KG1 (cell line): ENCODE measurements around the gene NOTO.
A peak's percentile ranks its signal among the peaks of the same experiment; 100 is the strongest.

Source experiments
- DNase-seq: peaks from one replicate; lab custom pipeline; 2025; lab: John Stamatoyannopoulos, UW

Gene NOTO

DNA sequence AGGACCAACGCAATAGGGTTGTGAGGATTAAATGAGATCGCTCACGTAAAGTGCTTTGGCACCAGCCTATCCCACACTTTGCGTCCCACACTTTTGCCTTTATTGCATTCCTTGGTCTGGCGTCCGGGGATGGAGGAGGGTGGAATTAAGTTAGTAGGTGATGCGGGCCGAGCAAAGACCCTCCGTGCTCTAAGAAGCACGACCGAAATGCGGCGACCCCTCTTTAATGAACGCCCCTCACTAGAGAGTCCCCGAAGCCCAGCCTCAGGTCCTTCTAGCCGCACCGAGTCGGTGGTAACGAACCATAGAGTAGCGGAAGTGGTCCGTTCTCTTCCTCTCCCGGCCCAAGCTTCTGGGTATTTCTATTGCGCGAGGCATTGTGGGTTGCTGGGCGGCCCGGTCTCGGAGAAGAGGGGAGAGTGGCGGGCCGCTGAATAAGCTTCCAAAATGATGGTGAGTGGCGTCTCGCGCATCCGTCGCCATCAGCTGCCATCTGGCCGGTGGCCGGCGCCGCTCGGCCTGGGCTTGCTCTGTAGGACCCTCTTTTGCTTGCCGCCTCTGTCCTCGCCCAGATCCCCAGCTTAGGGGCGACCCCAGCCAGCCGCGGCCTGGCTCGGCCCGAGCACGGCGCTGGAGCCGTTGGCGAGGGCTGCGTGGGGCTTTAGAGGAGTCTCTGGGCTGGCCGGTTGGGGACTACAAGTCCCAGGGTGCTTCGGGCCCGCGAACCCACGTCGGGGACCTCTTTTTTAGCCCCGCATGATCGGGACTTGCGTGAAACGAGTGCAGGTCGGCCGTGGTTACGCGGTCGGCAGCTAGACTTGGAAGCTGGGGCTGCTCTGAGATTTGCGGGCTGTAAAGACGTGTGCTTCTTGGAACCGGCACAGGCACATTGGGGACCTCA, 31.8 kb downstream of the NOTO start, which contains the start of gene CCT7:
Gene CCT7, plus strand, starts transcription at position 377 of the 901 bp plus-strand sequence. Its CDS starts 71 bp downstream, at position 448.
- DNase-seq = peak; percentile 91

DNA sequence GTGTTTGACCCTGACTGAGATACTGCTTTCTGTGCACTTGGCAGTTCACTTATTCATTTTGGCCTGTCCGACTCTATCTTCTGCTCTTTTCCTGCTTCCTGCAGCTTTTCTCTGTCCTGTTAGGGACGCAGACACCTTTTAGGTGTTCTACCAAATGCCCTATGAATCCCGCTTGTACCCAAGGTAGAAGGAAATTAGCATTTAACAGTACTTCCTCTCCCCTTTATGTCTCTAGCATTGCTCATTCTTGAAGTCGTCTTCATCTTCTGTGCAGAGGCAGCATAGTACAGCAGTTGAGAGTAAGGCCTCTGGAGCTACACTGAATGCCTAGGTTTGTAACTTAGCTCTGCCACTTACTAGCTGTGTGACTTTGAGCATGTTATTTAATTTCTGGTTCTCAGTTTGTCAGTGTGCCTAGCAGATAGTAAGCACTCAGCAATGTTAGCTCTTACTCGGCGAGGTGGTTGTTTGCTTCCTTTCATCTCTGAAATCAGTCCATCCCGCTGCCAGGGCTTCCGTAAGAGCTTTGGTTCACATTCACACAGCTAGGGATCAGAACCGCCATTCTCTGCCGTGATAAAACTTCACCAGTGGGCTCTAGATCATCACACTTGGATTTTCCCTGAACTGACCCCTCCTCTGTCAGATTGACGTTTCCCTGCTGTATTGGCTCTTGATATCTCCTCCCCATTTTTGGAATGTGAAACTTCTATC, 33.1 kb downstream of the NOTO start:
- no peak for DNase-seq

DNA sequence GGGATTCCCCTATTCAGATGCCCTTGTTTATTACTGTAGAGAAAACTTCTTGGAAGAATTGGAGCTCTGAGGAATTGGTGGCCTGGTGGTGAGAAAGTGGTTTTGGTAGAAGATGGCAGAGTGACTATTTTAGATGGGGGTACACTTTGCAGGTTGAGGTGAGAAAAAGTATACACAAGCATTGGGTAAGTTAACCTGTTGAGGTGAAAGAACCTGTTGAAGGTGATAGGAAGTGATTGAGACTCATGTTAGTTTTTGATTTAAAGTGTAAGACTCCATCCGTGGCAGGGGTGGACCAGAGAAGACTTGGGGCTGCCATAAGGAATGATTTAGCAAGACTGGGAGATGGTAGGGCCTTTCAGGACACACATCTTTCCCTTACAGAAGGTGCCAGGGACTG, 34.8 kb downstream of the NOTO start:
- DNase-seq = no peak

DNA sequence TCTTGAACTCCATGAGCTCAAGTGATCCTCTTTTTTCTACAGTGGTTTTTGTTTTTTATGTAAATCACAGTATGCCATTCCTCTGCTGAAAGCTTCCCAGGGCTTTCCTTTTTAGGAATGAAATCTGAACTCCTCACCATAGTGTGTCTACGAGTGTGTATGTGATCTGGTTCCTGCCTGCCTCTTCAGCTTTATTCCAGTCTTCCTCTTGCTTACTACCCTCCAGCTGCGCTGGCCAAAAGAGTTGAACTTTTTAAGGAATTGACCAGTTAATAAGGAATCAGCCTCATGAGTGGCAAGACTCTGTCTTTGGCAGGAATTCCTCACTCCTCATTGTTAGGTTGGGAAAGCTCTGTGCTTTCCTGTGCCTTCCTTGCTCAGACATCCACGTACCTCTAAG, 35.8 kb downstream of the NOTO start:
- DNase-seq = no peak

DNA sequence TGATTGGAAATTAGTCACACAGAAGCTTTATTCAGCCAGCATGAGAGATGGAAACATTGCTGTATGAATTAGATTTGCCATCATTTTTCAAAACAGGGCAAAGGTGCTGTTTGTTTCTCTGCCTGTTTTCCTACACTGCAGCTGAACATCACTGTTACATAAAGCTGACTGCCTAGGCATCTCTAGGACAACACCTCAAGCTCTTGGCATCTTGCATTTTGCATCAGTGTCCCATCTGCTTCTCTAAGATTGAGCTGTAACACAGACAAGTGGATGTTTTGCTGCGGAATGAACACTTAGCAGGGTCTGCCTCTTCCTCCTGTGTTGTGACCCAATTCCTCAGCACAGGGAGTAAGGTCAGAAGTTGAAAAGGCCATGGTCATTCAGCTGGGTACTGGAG, 36.6 kb downstream of the NOTO start:
- no peak for DNase-seq

DNA sequence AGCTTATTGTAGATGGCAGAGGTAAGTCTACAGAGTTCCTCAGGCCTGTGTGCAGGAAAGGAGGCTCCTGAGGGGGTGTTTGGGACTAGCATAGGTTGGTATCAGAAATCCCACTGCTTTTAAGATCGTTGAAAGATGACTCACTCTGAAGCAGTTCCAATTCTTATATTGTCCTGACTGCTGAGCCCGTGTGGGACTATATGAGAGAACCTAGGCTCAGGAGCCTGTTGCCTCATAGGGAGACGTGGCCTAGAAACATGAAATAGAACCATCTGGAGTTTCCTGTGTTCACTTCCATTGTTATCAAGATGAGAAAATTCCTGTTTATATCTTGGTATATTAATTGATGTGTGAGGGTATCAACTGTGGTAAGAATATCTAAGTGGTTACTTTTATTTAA, 37.4 kb downstream of the NOTO start:
- no peak for DNase-seq

DNA sequence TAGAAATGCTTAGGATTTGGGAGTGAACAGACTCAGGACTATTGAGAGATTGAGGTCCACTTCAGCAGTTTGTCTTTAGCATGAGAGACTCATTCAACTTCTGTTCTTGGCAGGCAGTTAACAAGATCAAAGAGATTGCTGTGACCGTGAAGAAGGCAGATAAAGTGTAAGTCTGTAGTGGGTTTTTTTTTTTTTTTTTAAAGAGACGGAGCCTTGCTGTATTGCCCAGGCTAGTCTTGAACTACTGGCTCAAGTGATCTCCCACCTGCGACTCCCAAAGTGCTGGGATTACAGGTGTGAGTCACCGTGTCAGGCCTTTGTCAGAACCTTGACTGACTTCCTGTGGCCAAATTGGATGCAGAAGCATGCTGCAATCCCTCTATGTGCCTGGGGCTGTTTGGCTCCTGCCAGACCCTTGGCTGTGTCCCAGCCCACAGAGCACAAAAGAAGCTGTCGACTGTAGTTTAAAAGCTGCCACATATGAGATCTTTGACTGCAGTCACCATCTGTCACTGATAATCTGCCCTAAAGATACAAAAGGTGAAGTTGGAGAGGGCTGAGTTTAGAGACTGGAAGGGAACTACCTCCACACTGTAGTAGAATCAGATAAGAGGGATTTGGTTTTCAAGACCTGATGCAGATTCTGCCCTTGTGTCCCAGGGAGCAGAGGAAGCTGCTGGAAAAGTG, 41.7 kb downstream of the NOTO start:
- no peak for DNase-seq

DNA sequence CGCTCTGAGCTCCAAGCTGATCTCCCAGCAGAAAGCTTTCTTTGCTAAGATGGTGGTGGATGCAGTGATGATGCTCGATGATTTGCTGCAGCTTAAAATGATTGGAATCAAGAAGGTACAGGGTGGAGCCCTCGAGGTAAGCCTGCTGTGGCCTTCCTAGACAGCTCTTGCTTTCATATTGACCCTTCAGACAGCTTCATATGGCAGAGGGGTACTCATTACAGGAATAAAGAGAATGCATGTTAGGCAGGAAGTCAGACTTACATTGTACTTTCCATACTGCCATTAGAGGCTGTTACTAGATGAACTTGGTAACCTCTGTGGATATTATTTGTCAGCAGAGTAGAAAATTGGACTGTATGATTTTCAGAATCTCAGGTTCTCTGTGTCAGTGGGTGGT, 42.2 kb downstream of the NOTO start:
- DNase-seq = no peak

DNA sequence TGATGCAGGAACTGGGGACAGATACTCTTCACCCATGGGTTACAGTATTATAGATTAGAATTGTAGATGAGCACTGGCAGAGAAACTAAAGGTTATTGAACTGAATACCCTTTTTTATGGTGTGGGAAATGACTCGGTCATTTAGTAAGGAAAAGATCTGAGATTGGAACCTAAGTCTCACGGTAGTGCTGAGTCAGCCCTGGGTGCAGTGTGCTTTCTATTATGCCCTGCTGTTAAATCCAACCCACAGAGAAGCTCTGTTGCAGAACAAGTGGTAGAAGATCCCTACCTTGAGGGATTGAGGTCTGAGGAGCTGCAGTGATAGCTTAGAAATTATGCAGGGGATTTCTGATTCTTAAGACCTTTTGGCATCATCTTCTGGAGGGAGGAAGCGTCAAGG, 44.5 kb downstream of the NOTO start:
- DNase-seq = no peak

DNA sequence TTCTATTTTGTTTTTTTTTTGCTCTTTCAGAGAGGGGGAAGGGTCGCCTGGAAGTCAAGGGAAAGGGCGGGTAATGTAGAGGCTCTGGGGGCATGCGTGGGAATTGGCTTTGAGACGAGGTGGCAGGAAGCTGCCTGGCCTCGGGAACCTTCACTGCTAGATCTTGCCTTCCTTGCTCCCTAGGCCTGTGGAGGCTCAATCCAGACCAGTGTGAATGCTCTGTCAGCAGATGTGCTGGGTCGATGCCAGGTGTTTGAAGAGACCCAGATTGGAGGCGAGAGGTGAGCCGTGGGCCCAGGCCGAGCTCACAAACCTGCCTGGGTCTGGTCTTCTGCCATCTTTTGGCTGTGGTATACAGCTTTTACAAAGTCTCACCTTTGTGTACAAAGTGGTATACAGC, 47.3 kb downstream of the NOTO start:
- no peak for DNase-seq

DNA sequence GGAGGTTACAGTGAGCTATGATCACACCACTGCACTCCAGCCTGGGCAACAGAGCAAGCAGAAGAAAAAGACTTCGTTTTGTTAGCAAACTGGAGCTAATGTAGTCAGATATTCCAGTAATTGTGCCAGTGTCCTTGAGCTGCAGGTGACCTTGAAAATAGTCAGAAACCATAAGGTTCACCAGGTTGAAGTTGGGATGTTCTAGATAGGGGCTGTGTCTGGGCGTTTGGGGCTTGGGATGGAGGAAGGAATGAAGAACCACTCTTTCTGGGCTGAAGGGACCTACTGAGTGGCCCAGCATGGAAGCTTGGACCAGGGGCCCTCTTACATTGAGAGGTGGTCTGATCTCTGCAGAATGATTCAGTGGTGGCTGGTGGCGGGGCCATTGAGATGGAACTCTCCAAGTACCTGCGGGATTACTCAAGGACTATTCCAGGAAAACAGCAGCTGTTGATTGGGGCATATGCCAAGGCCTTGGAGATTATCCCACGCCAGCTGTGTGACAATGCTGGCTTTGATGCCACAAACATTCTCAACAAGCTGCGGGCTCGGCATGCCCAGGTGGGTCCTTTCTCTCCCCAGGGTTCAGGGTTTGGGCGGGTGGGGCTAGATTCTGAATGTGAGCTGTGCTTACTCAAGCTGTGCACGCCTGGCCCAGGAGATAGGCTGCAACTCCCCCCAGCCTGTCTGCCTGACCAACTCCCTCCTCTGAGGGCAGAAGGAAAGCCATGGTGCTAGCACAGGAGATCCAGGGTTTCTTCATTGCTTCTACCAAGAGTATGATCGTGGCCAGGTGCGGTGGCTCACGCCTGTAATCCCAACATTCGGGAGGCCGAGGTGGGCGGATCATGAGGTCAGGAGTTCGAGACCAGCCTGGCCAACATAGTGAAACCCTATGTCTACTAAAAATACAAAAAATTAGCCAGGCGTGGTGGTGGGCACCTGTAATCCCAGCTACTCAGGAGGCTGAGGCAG, 48.8 kb downstream of the NOTO start:
- DNase-seq = no peak

DNA sequence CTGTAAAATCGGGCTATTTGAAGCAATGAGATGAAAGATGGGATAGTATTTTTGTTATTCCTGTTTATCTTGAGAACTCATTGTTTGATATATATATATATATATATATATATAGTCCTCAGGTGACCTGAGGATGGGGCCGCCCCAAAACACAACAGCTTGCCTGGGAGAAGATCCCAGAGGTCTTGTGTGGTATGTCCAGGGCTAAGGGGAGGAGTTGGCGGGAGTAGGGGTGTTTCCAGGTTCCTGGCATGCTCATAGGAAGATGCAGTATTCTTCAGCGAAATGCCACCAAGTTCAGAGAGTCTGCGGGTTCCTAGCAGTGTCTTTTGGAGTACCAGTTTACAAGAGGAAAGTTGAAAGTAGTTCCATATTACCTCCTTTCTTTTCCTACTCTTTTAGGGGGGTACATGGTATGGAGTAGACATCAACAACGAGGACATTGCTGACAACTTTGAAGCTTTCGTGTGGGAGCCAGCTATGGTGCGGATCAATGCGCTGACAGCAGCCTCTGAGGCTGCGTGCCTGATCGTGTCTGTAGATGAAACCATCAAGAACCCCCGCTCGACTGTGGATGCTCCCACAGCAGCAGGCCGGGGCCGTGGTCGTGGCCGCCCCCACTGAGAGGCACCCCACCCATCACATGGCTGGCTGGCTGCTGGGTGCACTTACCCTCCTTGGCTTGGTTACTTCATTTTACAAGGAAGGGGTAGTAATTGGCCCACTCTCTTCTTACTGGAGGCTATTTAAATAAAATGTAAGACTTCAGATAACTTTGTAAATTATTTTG, 50.1 kb downstream of the NOTO start:
- DNase-seq = no peak

DNA sequence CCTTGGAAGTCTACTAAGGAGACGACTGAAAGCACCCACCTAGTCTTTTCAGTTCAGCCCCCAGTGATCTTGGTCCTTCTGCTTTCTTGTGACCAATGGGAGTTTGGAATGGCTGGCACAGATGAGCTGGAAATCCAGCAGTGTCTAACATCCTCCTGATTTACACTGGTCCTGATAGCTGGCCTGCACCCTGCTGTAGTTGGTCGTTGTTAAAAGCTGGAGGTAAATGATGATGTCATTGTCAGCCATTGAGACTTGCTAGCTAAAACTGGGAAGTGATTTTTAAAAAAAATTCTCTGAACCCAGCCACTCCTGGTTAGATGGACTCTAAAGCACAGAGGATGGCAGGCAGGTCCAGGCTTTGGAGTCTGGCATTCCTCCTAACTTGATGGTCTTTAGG, 51.0 kb downstream of the NOTO start:
- no peak for DNase-seq

DNA sequence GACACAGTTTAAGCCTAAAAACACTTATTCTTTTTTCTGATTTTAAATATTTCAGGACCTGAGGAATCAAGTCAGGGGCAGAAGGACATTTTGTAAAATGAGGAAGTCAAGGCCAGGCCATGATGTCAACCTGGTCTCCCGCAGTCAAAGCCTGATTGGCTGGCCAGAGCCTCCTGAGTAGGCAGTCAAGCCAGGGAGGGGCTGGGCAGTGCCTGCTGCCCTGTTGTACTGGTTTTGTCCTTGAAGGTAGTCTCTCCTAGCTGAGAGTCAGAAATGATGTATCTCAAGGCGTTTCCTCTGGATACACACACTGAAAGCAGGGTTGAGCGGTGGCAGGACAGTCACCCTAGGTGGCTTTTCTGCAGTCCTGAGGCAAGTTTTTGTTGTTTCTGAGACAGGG, 51.5 kb downstream of the NOTO start:
- DNase-seq = no peak

DNA sequence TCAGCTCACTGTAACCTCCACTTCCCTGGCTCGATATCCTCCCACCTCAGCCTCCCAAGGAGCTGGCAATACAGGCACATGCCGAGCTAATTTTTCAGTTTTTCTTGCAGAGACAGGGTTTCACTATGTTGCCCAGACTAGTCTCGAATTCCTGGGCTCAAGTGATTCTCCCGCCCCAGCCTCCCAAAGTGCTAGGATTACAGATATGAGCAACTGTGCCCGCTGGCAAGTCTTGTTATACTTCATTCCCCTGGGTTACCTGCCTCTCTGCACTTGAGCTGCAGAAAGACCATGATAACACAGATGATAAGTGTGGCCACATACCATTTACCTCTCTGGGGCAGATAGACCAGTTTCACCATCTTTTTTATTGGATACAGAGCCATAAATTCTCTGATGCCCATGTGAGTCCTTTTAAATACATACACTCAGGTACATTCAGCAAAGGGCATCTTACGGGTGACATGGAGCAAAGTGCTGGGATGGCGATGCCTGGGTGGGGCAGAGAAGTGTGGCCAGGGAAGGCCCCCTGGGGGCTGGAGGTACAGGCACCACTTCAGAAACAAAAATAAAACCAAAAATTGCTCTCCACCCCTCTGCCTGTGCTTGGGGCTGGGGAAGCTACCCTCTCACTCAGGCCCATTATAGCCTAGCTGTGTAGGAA, 52.1 kb downstream of the NOTO start:
- DNase-seq = no peak

DNA sequence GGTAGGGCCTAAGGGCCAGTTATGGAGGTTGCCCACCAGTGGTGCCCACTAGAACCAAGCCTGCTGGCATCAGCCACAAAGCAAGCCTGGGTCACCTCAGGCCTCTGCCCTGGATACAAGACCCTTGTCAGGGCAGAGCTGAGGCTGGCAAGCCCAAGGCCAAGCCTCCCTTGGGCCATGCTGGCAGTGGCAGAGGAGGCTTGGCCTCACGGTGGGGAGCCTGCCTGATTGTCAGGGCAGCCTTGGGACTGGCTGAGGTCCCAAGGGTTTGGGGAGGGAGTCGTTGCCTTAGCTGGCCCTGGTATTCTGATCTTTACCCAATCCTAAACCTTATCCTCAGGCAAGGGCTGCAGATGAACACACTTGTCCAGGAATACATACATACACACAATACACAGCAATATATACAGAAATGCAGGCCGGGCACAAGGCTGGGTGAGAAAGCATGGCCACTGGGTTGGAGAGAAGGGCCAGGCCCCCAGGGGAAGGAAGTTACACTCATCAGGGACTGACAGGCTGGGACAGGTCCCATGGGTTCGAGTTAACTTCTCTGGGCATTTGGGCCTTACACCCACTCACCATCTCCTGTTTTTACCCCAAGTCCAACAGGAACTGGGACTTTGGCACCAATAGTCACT, 52.8 kb downstream of the NOTO start:
- no peak for DNase-seq

DNA sequence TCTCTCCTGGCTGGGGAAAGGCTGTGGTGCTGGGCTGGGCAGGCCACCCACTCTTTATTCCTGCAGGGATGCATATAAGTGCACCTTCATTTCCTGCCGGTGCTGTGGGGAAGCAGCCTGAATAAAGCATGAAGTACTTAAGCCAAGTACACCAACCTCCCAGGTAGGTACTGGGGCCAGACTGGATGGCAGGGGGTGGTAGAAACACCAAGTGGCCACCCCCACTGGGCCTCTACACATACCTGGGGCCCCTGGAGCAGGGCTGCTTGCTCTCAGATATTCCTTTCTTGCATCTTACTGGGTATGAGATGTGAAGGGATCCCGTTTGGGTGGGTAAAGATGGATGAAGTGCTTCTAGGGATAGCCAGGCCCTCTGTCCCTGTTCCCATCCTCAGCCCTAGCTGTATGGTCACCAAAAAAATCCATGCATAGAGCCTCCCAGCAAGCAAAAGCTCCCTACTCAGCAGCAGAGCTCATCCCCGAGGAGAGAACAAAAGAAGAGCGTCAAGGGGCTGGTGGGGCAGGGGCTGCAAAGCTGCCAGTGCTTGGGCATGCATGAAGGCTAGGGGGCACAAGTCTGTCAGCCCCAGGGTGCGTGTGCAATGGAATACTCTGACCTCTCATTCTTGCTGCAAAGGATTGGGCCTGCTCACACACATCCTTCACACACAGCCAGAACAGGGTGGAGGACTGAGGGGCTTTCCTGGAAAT, 53.7 kb downstream of the NOTO start:
- DNase-seq = no peak

DNA sequence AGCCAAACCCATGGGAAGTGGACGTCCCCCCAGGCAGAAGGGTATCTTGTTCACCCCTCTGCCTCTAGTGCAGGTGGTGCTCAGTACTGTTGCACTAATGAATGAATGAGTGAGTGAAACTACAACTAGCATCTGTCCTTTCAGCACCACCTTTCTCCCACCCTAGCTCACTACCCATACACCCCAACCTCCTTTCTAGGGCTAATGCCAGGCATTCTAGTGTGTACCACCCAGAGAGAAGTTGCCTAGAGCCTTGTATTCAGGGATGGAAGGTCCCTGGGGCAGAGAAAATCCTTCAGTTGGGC, 54.2 kb downstream of the NOTO start:
- DNase-seq = no peak

DNA sequence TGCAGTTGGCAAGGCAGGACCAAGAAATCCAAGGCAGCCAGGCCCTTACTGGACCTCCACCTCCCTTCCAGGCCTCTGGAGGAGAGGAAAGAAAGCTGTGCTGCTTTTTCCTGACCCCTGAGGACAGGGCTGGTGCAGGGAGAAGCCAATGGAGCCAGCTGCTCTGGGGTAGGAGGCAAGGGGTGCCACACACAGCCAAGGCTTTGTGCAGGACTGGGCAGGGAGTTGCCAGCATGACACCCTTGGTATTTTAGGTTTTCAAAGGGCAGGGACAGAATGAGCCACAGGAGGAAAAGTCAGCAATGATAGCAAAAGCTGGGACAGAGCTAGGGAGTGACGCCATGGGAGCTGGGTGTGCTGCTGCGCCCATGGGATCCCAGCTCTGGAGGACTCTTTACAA, 54.6 kb downstream of the NOTO start:
- no peak for DNase-seq
